Measurements from ENCODE around the gene KIAA0513.

Gene KIAA0513

GRCh38 chr16:85046931-85047866, 19.6 kb downstream of the KIAA0513 start:
- no peaks in the 10 kb centered on the region for H4K20me1 ChIP-seq (ENCODE audit: low read depth, low read length)
- no peaks in the 10 kb centered on the region for H3K27me3 ChIP-seq (ENCODE audit: low read length)
- H3K9me3 ChIP-seq (ENCODE audit: insufficient read depth, low read length): no peaks in the 10 kb centered on the region
- H3K79me2 ChIP-seq (ENCODE audit: insufficient read depth, low read length): no peaks in the 10 kb centered on the region
- H3K9ac ChIP-seq (ENCODE audit: low read length): no peak overlapping the region
- H3K4me3 ChIP-seq (ENCODE audit: insufficient read depth, low read length, poor library complexity, severe bottlenecking): no peak overlapping the region
- H3K27ac ChIP-seq (ENCODE audit: low read depth, low read length): no peak overlapping the region
- H3K36me3 ChIP-seq (ENCODE audit: low read length): no peaks in the 10 kb centered on the region
- no peak for TF ChIP-seq EZH2phosphoT487 (conservative IDR thresholded peaks at IDR 0.05; ENCODE audit: low read length)
- no peak for TF ChIP-seq CTCF (IDR thresholded peaks at IDR 0.05; ENCODE audit: insufficient read depth, low read length, poor library complexity, severe bottlenecking)
- no peak overlapping the region for H3K4me2 ChIP-seq (ENCODE audit: low read depth, low read length, poor library complexity, severe bottlenecking)
- H2AFZ ChIP-seq (ENCODE audit: low read depth, low read length, severe bottlenecking): no peak overlapping the region
- H3K9me2 ChIP-seq (replicated peaks; ENCODE audit: insufficient read depth, low read length): no peaks in the 10 kb centered on the region
- H3F3A ChIP-seq (ENCODE audit: insufficient read depth): no peaks in the 10 kb centered on the region

- H3K27ac ChIP-seq (ENCODE audit: low read depth, low read length): no peak overlapping the region
- H4K20me1 ChIP-seq (ENCODE audit: low read depth, low read length): no peaks in the 10 kb centered on the region
- TF ChIP-seq EZH2phosphoT487 (conservative IDR thresholded peaks at IDR 0.05; ENCODE audit: low read length) (no peak), CTCF (IDR thresholded peaks at IDR 0.05; ENCODE audit: insufficient read depth, low read length, poor library complexity, severe bottlenecking) (no peak)
- no peak overlapping the region for H3K9ac ChIP-seq (ENCODE audit: low read length)
- no peaks in the 10 kb centered on the region for H3K27me3 ChIP-seq (ENCODE audit: low read length)
- no peaks in the 10 kb centered on the region for H3F3A ChIP-seq (ENCODE audit: insufficient read depth)
- no peak overlapping the region for H3K4me3 ChIP-seq (ENCODE audit: insufficient read depth, low read length, poor library complexity, severe bottlenecking)
- no peaks in the 10 kb centered on the region for H3K79me2 ChIP-seq (ENCODE audit: insufficient read depth, low read length)
- no peak overlapping the region for H3K4me2 ChIP-seq (ENCODE audit: low read depth, low read length, poor library complexity, severe bottlenecking)
- no peaks in the 10 kb centered on the region for H3K9me3 ChIP-seq (ENCODE audit: insufficient read depth, low read length)
- no peak overlapping the region for H2AFZ ChIP-seq (ENCODE audit: low read depth, low read length, severe bottlenecking)
- no peaks in the 10 kb centered on the region for H3K9me2 ChIP-seq (replicated peaks; ENCODE audit: insufficient read depth, low read length)
- H3K36me3 ChIP-seq (ENCODE audit: low read length): no peaks in the 10 kb centered on the region
Observed at GRCh38 chr16:85047867-85048455, 20.4 kb downstream of the KIAA0513 start.

- no peak overlapping the region for H3K27ac ChIP-seq (ENCODE audit: low read depth, low read length)
- no peak overlapping the region for H3K4me3 ChIP-seq (ENCODE audit: insufficient read depth, low read length, poor library complexity, severe bottlenecking)
- no peaks in the 10 kb centered on the region for H3F3A ChIP-seq (ENCODE audit: insufficient read depth)
- no peaks in the 10 kb centered on the region for H3K9me2 ChIP-seq (replicated peaks; ENCODE audit: insufficient read depth, low read length)
- H4K20me1 ChIP-seq (ENCODE audit: low read depth, low read length): no peaks in the 10 kb centered on the region
- no peak overlapping the region for H3K4me2 ChIP-seq (ENCODE audit: low read depth, low read length, poor library complexity, severe bottlenecking)
- no peak for TF ChIP-seq CTCF (IDR thresholded peaks at IDR 0.05; ENCODE audit: insufficient read depth, low read length, poor library complexity, severe bottlenecking)
- no peaks in the 10 kb centered on the region for H3K9me3 ChIP-seq (ENCODE audit: insufficient read depth, low read length)
- no peaks in the 10 kb centered on the region for H3K27me3 ChIP-seq (ENCODE audit: low read length)
- no peak overlapping the region for H2AFZ ChIP-seq (ENCODE audit: low read depth, low read length, severe bottlenecking)
- H3K9ac ChIP-seq (ENCODE audit: low read length): no peak overlapping the region
- no peaks in the 10 kb centered on the region for H3K36me3 ChIP-seq (ENCODE audit: low read length)
- no peaks in the 10 kb centered on the region for H3K79me2 ChIP-seq (ENCODE audit: insufficient read depth, low read length)
Observed at GRCh38 chr16:85048921-85049562, 21.4 kb downstream of the KIAA0513 start.
